ENCODE results near the gene RCAN2.

DNA sequence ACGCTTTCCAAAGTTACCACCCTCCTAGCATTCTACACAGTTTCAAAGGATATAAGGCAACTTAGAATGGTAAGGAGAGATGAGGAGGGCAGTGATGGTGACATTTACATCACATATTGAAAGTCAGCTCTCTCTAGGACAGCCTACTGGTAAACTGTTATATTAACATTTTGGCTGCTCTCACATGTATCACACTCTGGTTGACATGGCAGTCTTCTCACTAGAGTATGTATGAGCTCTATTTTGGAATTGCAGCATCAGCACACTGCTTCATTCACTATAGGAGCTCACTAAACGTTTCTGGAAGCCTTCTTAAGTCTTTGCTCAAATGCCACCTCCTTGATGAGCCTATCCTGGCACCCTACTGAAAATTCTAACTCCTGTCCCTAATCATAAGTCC, 184.8 kb downstream of the RCAN2 start:
- TF ChIP-seq, protein P1, sequence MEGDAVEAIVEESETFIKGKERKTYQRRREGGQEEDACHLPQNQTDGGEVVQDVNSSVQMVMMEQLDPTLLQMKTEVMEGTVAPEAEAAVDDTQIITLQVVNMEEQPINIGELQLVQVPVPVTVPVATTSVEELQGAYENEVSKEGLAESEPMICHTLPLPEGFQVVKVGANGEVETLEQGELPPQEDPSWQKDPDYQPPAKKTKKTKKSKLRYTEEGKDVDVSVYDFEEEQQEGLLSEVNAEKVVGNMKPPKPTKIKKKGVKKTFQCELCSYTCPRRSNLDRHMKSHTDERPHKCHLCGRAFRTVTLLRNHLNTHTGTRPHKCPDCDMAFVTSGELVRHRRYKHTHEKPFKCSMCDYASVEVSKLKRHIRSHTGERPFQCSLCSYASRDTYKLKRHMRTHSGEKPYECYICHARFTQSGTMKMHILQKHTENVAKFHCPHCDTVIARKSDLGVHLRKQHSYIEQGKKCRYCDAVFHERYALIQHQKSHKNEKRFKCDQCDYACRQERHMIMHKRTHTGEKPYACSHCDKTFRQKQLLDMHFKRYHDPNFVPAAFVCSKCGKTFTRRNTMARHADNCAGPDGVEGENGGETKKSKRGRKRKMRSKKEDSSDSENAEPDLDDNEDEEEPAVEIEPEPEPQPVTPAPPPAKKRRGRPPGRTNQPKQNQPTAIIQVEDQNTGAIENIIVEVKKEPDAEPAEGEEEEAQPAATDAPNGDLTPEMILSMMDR (IDR thresholded peaks at IDR 0.05; ENCODE audit: poor library complexity, severe bottlenecking): no peak
- no peak for TF ChIP-seq POLR2AphosphoS5 (IDR thresholded peaks at IDR 0.05)
- no peak for TF ChIP-seq EP300 (conservative IDR thresholded peaks at IDR 0.05; ENCODE audit: poor library complexity, severe bottlenecking)
- TF ChIP-seq TAF1 (IDR thresholded peaks at IDR 0.05; ENCODE audit: low read depth): no peak
- no peak for TF ChIP-seq EZH2 (IDR thresholded peaks at IDR 0.05; ENCODE audit: borderline replicate concordance, insufficient read depth, low read length, poor library complexity, severe bottlenecking)
- TF ChIP-seq RAD21 (conservative IDR thresholded peaks at IDR 0.05): no peak
